Panc1 (cell line): ENCODE measurements around the gene SH3GLB2.

Experiments used
- POLR2AphosphoS5 ChIP-seq: IDR thresholded peaks from 2 replicates; pipeline ENCODE4 v1.6.1; 2012; ENCODE audit warnings: mild to moderate bottlenecking, low read depth, low read length, moderate library complexity
- SIN3A ChIP-seq: IDR thresholded peaks from 2 replicates; pipeline ENCODE4 v1.6.1; 2012; ENCODE audit warnings: low read depth, mild to moderate bottlenecking, low read length, moderate library complexity, borderline replicate concordance; ENCODE audit not compliant: insufficient read depth
- TF ChIP-seq, protein P1 (sequence below): fragments of 450-650 bp; IDR thresholded peaks from 2 replicates; pipeline ENCODE4 v1.5.1; 2017; ENCODE audit warnings: mild to moderate bottlenecking

DNA sequence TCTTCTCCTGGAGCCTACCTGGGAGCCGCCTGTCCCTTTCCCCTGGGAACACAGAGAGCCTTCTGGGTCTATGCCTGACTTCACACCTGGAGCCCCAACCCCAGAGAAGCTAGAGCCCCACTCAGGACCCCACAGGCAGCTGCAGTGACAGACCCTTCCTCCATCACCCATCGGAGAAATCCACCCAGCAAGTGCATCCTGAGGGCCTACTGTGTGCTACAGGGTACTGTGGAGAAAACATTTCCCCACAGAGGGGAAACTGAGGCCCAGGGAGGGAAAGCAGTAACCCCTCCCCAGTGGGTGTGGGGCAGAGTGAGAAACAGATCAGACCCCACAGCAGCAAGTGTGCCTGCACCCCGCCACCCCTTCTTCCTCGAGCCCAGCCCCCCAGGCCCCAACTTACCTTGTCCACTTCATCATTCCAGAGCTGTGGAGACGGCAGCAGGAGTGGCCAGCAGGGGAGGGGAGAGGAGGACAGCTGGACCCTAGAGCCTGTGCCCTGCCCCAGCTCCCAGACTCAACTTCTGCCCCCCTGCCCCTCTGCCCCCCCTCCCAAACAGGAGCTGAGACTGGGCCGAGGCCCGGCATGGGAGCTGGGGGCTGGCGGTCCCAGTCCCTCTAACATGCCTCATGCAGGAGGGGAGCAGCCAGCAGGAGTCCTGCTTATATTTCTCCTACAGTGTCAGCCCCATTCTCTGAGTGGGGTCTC lies 17.7 kb downstream of the SH3GLB2 start:
- TF ChIP-seq, protein P1, sequence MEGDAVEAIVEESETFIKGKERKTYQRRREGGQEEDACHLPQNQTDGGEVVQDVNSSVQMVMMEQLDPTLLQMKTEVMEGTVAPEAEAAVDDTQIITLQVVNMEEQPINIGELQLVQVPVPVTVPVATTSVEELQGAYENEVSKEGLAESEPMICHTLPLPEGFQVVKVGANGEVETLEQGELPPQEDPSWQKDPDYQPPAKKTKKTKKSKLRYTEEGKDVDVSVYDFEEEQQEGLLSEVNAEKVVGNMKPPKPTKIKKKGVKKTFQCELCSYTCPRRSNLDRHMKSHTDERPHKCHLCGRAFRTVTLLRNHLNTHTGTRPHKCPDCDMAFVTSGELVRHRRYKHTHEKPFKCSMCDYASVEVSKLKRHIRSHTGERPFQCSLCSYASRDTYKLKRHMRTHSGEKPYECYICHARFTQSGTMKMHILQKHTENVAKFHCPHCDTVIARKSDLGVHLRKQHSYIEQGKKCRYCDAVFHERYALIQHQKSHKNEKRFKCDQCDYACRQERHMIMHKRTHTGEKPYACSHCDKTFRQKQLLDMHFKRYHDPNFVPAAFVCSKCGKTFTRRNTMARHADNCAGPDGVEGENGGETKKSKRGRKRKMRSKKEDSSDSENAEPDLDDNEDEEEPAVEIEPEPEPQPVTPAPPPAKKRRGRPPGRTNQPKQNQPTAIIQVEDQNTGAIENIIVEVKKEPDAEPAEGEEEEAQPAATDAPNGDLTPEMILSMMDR = no peak
- TF ChIP-seq POLR2AphosphoS5 = no peak
- no peak for TF ChIP-seq SIN3A
